ENCODE measurements around the gene NAA35. TPM values are rescaled to one million over a fixed set of nuclear protein-coding genes. Genes with fewer than 3 reads are reported as not detected.

The NAA35 gene
- total and polyA plus RNA-seq, 2 donors (not counting 3 experiments of a cell fraction or from before 2014, with no cell fraction given), result 7.9 to 22.5 TPM

DNA sequence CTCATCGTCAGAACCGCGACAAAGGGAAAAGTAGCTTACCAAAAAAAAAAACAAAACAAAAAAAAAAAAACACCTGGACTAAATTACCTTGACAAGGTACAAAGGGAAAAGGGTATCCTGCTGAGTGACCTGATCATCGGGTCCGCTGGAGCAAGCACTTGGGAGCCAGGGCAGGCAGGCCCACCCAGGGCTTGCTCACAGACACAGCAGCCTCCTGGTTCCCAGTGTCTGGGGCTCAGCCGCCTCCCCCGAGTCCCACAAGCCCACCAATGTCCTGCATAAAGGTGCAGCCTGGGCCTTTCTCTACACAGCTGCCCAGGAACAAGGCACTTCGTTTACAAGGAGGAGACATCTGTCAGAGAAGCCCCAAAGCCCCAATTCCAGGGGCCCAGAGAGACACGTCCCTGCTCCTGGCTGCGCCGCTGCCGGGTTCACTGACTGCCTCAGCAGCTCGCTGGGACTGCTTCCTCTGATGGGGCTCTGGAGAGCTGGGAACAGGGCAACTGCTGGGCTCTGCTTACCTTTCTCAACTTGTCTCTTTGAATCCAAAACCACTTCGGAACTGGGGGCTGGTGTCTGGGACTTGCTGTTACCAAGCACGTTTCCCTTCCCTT lies 95.0 kb downstream of the NAA35 start:
- DNase-seq (ENCODE audit: low read depth, low spot score) (no peak), FAIRE-seq (no peak)
- no peak for TF ChIP-seq POLR2AphosphoS5 (IDR thresholded peaks at IDR 0.05; ENCODE audit: insufficient read depth, low read depth, low read length)
- no peak for TF ChIP-seq EZH2 (IDR thresholded peaks at IDR 0.05; ENCODE audit: borderline replicate concordance, low read depth, low read length, severe bottlenecking)
- TF ChIP-seq MYC (IDR thresholded peaks at IDR 0.05; ENCODE audit: low read depth, low read length), result no peak
- TF ChIP-seq, protein P1, sequence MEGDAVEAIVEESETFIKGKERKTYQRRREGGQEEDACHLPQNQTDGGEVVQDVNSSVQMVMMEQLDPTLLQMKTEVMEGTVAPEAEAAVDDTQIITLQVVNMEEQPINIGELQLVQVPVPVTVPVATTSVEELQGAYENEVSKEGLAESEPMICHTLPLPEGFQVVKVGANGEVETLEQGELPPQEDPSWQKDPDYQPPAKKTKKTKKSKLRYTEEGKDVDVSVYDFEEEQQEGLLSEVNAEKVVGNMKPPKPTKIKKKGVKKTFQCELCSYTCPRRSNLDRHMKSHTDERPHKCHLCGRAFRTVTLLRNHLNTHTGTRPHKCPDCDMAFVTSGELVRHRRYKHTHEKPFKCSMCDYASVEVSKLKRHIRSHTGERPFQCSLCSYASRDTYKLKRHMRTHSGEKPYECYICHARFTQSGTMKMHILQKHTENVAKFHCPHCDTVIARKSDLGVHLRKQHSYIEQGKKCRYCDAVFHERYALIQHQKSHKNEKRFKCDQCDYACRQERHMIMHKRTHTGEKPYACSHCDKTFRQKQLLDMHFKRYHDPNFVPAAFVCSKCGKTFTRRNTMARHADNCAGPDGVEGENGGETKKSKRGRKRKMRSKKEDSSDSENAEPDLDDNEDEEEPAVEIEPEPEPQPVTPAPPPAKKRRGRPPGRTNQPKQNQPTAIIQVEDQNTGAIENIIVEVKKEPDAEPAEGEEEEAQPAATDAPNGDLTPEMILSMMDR (IDR thresholded peaks at IDR 0.05; ENCODE audit: extremely low read depth in 1 of 2, insufficient read depth in 1 of 2, low read depth in 1 of 2, low read length in 2 of 2), result no peak
- TF ChIP-seq GATA2 (IDR thresholded peaks at IDR 0.05; ENCODE audit: insufficient read depth, insufficient read length, low read depth, low read length), result no peak
- TF ChIP-seq, protein P2, sequence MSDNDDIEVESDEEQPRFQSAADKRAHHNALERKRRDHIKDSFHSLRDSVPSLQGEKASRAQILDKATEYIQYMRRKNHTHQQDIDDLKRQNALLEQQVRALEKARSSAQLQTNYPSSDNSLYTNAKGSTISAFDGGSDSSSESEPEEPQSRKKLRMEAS (IDR thresholded peaks at IDR 0.05; ENCODE audit: insufficient read depth, insufficient read length), result no peak
- TF ChIP-seq FOS (IDR thresholded peaks at IDR 0.05; ENCODE audit: borderline replicate concordance, insufficient read depth, low read length), result no peak
- TF ChIP-seq JUN (IDR thresholded peaks at IDR 0.05; ENCODE audit: borderline replicate concordance, insufficient read depth, insufficient read length, low read depth), result no peak
- TF ChIP-seq POLR2A (IDR thresholded peaks at IDR 0.05; ENCODE audit: low read depth, low read length), result no peak
- dilution Hi-C loops (cut with MboI; ENCODE audit: extremely low pct_ligation_motif_present, low sequenced_read_pairs) (no loop called here), intact Hi-C loops (cut with micrococcal nuclease) (loop anchor here (1.0 kb wide), 1 partner anchor 86 kb away; no protein-coding TSS in a partner anchor)
- ChIA-PET POLR2A (no interaction called here), CTCF (interaction anchor here (0.7 to 1.0 kb wide), 4 partner anchors 9 to 19 kb away, joined by 3 to 5 read pairs (median 3); no protein-coding TSS in a partner anchor)
- H3K4me3 ChIP-seq (replicated peaks in 1 of 3; ENCODE audit: insufficient read depth in 1 of 3, low read depth in 1 of 3, low read length in 3 of 3), result no peak overlapping the region
- no peak overlapping the region for H3K4me2 ChIP-seq (ENCODE audit: insufficient read depth, low read length)
- no peak overlapping the region for H2AFZ ChIP-seq (ENCODE audit: low read depth, low read length)
- H3K9me3 ChIP-seq (replicated peaks; ENCODE audit: control insufficient read depth, insufficient read depth, low read length), result no peaks in the 10 kb centered on the region
- no peaks in the 10 kb centered on the region for H3K27me3 ChIP-seq (ENCODE audit: control insufficient read depth in 2 of 2, insufficient read depth in 2 of 2, low read length in 2 of 2)
- H3K9me1 ChIP-seq (replicated peaks; ENCODE audit: control insufficient read depth, extremely low read depth, insufficient read depth, low read length), result no peaks in the 10 kb centered on the region
- H3K4me1 ChIP-seq (ENCODE audit: control insufficient read depth, extremely low read depth, insufficient read depth, low read length), result no peaks in the 10 kb centered on the region
- TSS peak; percentile 19 for BruUV-seq (replicated peaks)
- H3K9ac ChIP-seq (replicated peaks; ENCODE audit: extremely low read depth, insufficient read depth, low read length), result no peak overlapping the region
- H3K27ac ChIP-seq (ENCODE audit: insufficient read depth, low read depth, low read length), result no peak overlapping the region
- H3K79me2 ChIP-seq (ENCODE audit: control insufficient read depth, insufficient read depth, low read length), result no peaks in the 10 kb centered on the region
- peaks cover 10 to 12% of the 10 kb centered on the region in 2 experiments for H3K36me3 ChIP-seq (ENCODE audit: control insufficient read depth in 2 of 2, extremely low read depth in 1 of 2, insufficient read depth in 2 of 2, low read length in 2 of 2)
- H4K20me1 ChIP-seq (replicated peaks; ENCODE audit: control insufficient read depth, extremely low read depth, insufficient read depth, low read length), result no peaks in the 10 kb centered on the region
